Kidney capillary endothelial cell (primary cell): ENCODE data around the gene TXNDC8.

Source experiments
- DNase-seq: peaks from one replicate; pipeline ENCODE4 v3.0.0-alpha.2; 2018; ENCODE audit warnings: low spot score

Gene TXNDC8

DNA sequence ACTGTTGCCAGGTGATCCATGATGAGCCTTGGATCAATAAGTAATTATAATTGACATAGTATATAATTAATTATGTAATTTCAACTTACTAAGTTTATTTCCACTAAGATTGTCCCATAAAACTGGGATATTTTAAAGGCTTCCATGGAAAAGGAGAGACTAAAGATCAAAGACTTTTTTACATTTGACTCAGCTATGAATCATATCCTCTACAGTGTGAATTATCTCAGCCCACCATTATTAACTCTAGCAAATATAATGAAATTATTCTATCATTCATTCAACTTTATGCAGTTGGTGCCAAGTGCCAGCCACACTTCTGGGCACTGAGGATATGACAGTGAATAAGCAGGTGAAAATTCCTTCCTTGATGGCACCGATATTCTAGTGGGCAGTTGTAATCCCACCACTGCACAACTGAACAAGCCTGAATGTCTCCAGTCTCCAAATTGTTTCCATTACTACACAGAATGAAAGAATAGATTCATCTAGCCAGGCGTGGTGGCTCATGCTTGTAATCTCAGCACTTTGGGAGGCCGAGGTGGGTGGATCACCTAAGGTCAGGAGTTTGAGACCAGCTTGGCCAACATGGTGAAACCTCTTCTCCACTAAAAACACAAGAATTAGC lies 59.5 kb downstream of the TXNDC8 start:
- peak; percentile 31 for DNase-seq

DNA sequence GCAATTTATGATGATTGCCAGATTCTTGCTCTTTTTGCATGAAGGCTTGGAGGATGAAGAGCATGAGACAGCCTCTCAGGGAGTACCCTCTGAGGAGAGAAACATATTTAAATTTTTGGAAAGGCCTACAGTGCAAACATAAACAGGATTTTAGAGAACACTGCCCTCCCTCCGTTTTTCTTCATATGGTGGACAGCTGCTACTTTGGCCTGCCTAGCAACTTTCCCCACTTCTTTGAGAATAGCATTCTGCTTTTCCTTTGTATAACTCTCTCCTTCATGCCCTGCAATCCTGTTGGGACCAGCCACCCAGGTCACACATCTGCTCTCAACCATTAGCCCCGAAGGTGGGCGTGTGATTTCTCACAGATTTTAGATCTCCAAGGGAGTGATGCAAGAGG lies 60.9 kb downstream of the TXNDC8 start:
- no peak for DNase-seq

DNA sequence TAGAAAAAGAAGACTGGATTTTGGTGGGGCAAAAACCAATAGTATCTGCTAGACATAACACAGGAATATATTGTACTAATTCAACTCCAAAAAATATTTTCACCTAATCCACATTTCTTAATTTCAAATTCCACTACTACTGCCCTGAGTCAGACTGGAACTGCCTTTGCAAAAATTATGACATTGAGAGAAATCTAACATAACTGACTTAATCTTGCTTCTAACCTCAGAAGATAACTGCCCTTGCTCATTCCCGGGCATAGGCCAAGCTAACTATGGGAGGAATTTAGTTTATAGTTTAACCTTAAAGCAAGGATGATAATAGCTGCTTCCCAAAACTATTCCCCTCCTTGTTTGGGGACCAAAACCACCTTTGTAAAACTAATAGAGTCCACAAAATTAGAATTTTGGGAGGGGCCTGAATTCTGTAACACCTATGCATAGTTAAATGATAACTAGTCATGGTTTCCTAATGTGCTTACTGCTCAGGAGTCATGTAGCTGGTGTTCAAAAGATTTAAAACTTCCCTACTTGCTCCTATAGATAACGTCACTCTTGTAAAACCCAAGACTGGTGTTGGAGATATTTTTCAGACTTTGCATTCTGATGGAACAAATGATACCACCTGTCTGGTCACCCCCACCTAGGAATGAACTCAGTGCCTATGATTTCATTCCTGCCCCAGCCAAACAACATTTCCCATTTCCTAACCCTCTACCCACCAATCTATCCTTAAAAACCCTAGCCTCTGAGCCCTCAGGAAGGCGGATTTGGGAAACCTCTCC lies 67.3 kb downstream of the TXNDC8 start:
- no peak for DNase-seq

DNA sequence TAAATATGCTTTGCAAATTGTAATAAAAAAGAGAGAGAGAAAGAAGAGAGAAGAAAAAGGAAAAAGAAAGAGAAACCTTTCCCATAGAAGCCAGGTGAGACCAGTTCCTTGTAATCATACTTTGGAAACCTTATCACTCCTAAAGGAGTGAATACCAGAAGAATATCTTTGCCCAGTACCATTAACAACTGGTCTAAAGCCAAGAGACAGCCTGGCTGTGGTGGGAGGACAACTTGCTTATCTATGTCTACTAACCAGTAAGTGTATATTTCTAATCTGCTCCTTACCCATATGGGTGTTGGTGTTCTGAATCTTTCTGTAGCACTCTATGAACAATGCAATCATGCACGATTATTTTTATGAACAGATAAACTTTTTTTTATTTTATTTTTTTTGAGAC lies 70.9 kb downstream of the TXNDC8 start:
- DNase-seq, result no peak

DNA sequence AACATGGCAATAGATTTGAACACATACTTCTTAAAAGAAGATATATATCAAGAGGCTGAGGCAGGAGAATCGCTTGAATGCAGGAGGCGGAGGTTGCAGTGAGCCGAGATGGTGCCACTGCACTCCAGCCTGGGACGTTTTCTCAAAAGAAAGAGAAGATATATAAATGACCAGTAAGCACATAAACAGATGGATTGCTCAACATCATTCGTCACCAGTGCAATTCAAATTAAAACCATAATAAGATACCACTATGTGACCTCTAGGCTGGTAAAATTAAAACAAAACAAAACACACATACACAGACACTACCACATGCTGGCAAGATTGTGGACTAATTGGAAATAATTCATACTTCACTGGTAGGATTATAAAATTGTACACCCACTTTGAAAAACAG lies 76.0 kb downstream of the TXNDC8 start:
- no peak for DNase-seq

DNA sequence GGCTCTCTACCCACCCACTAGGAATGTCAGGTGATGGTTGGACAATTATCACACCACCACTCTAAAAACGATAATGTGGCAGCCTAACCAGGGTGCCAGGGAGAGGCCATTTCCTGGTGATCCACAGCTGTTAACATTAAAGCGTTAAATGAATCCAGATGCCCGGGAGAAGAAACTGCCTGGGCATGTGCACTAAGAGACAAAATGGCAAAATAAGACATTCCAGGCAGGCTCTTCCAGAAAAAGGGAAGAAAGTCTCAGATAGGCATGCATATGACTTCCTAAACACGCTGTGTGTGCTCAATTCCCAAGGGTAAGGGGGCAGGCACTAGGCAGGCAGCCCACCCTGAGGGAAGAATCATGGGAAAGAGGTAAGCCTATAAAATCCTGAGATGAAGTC lies 76.8 kb downstream of the TXNDC8 start:
- DNase-seq, result no peak

DNA sequence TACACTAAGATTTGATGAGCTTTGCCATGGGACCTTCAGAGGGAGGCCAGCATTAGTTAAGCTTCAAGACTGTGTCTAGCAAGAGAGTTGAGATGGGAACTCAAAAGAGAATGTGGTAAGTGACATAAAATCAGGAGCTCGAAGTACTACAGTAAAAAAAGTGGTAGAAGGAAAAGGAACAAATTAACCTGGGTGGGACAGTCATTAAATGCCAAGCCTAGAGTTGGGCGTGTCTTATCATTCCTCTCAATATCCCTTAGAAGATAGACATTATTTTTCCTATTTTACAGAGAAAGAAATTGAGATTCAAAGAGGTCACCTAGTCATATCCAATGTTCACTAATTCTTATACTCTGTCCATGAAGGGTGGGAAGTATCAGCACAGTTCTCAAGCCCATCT lies 78.1 kb downstream of the TXNDC8 start:
- no peak for DNase-seq

DNA sequence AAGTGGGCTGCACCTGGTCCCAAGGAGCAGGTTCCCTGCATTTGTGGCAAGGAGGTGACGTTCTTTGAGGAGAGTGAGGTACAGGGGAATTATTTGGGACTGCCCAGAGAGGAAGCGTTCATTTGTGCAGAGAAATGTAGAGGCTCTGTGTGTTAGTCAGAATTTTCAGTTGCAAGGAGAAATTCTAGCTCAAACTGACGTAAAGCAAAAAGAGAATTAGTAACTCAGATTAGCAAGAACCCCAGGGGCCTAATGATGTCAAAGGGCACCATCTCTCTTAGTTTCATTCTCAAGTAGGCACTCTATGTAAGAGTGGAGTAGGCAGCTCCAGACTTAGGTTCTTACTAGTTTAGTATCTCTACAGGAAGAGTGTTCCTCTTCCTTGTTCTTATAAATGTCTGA lies 79.0 kb downstream of the TXNDC8 start:
- no peak for DNase-seq

DNA sequence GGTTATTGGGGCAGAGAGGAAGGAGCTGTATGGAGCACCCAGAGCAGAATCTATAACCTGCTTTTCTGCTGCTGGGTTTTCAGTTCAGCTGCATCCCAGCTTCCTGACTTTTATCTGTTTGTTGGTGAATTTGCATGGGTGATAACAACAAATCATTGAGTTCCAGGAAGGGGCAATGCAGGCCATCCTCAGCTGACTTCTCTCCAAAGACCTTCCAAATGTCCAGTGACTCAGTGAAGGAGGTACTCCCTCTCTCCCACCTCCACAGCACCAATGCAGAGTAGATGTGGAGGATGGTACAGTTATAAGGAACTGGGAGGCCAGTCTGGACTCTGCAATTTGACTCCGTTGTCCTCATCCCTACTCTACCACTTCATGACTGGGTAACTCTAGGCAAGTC lies 79.7 kb downstream of the TXNDC8 start:
- DNase-seq, result no peak

DNA sequence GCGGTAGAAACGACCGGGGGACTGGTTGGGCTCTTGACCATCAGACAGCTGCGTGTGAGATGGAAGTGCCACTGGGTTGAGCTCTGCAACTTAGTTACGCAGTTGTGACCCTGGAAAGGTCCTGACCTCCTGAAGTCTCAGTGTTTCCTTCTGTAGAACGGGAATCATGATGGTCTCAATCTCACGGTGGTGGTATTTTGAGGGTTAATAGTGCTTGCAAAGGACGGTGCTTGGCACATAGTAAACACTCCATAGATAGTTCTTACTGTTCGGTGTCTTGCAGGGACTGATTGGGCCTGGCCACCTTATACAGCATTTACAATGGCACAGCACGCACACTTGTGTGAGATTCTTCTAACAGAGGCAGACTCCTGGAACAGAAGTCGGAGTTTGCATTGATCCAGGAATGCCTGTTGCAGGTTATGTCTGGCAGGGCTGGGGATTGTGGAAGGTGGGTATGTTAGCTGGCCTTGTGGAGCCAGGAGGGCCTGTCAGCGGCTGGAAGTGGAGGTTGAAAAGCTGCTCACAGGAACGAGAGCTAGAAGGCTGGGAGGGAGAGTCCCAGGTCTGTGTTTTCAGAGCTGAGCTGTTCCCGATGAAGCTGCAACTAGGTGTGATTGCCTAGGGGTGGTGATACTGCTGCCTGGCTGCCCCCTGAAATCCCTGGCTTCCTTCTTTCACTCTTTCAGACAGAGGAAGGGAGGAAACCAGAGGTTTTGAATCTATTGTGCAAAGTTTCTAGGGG lies 80.4 kb downstream of the TXNDC8 start:
- DNase-seq, result no peak

DNA sequence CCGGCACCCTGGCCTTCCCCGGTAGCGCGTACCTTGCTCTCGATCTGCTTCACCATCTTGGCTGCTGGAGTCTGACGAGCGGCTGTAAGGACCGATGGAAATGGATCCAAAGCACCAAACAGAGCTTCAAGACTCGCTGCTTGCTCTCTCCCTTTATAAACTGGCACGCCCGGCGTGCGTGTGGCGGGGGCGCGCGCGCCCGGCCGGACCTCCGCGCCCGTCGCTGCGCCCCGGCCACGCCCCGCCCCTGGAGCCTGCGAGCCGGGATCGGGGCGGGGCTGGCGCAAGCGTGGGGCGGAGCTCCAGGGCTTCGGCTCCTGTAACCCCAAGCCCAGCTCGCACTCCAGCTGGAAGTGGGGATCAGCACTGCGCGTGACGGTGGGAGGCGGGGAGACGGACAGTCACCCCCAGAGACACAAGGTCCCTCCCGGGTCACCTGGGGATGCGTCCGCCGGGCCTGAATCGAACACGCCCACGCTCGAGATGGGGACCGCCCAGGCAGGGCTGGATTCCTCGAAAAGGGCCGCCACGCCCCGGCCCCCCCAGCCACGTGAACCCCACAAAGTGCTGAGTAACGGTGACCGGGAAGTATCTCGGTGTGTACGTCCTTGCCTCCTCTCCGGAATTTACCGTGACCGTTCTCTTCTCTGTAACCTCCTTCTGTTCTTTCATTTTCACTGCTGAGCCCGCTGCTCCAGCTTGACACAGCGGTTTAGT lies 81.1 kb downstream of the TXNDC8 start, which contains the start of gene TXN:
Gene TXN, minus strand, starts transcription at position 128 of the 717 bp plus-strand sequence. Its CDS starts 72 bp downstream, at position 56.
- peak; percentile 87 for DNase-seq

DNA sequence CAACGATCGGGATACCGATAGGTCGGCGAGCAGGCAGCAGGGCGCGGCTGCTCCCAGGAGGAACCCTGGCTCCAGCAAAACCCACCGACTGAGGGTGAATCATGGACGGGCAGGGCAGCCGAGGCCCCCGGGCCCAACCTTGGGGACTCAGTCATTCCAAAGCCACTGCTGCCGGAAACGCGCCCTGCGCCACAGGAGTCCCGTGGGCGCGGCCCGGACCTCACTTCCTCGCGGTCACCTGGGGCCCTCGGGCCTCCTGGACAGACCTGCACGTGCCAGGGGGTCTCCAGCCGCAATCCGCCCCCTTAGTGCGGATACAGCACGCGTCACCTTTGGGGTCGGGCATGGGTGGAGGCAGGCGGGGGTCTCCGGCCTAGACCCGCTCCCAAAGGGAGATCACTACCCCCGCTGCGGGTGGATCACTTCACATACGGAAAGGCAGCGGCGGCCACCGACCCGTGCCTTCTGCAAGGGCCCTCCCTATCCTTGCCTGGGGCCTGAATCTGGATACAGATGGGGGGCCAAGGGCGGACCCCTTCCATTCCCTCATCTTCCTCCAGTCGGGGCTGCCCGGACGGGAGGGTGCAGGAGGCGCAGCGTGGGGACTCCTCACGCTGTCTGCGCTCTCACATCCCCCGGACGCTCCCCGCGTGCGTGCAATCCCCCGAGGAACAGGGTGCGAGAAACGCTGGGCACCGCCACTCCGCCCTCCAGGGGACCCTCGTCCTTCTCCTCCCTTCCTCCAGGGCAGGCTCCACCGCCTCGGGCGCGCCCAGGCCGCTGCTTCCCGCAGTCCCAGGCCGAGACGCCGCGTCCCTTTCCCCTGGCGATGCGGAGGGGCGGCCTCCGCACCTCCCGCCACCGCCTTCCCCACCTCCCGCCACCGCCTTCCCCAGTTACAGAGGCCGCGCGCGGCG lies 81.9 kb downstream of the TXNDC8 start:
- DNase-seq, result peak; percentile 60

DNA sequence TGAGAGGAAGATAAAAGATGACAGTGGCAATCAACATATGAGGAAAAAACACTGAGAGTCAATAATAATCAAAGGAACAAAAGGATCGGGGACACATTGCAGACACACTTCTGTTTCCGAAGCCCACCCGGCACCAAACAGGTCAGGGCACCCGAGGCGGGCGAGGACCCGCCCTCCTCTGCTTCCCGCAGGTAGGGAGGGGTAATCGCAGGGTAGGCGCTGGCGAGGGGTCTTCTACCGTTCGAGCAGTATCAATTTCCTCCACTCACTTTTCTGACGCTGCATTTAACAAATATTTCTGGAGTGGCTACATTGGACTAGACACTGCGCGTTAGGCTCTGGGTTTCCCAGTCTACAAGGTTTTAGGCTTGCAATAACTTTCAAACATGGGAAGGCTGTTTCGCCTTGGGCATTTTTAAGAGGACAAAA lies 82.6 kb downstream of the TXNDC8 start:
- DNase-seq, result no peak

DNA sequence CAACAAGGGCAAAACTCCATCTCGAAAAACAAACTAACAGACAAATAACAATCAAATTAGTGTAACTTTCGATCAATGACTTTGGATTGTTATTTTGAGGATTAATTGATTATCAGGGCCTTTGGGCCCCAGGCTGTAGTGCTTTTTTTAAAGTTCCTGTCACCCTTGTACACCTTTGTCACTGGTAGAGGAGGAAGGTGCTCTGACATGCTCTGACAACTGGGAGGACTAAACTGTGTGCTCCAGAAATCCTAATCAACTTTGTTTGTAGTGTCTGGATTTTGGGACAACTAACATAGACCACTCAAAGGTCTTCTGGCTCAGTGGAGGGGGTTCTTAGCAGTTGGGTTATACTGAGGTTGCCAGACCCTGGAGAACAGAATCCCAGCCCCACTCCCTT lies 83.2 kb downstream of the TXNDC8 start:
- DNase-seq, result no peak
